ENCODE results near the gene ATF6.

ATF6 gene

DNA sequence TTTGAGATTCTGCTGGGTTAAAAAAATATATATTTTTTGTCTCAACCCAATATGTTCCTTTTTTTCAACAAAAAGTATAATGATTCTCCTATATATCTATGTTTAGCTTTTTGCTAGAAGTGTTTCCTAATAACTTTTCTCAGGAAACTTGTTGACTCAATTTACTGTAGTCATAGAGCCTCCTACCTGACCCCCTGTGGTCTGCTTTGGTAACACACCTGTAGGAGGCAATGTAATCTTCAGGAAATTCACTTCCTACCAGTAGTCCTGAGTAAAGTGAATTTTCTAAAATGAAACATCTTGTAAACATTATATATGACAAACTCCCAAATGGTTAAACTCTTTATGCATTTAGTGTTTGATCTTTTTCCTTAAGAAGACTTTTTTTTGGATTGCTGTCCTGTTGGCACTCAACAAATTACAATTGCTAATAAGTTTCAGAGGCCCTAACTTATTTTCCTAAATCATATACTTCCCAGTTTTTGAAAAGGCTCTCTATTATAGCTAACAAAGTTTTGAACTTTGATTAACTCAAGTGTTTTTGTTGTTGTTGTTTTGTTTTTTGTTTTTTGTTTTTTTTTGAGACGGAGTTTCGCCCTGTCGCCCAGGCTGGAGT, 139.3 kb downstream of the ATF6 start:
- TF ChIP-seq, protein P1, sequence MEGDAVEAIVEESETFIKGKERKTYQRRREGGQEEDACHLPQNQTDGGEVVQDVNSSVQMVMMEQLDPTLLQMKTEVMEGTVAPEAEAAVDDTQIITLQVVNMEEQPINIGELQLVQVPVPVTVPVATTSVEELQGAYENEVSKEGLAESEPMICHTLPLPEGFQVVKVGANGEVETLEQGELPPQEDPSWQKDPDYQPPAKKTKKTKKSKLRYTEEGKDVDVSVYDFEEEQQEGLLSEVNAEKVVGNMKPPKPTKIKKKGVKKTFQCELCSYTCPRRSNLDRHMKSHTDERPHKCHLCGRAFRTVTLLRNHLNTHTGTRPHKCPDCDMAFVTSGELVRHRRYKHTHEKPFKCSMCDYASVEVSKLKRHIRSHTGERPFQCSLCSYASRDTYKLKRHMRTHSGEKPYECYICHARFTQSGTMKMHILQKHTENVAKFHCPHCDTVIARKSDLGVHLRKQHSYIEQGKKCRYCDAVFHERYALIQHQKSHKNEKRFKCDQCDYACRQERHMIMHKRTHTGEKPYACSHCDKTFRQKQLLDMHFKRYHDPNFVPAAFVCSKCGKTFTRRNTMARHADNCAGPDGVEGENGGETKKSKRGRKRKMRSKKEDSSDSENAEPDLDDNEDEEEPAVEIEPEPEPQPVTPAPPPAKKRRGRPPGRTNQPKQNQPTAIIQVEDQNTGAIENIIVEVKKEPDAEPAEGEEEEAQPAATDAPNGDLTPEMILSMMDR (conservative IDR thresholded peaks at IDR 0.05; ENCODE audit: control insufficient read depth, insufficient read depth, low read depth, low read length), result peak; percentile 43
- H3K4me3 ChIP-seq (ENCODE audit: control insufficient read depth, low read depth, low read length), result no peak overlapping the region
- peak; percentile 47 for DNase-seq (ENCODE audit: low read depth)

DNA sequence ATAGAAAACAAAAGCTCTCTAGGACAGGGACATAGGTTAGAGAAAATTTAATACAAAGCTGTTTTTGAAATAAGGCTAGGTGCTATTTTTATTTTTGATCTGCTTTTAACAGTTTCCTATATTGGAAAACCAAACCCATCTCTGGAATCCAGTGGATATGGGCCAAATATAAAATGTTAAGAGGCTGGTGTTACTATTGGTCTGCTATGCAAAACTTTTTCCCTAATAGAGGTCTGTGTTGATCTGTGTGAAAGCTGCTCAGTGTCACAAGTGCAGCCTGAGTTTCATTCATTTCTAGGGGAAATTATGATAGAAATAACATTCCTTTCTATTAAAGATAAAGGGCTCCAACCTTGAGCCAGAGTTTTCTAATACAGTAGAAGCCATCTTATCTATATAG, 141.1 kb downstream of the ATF6 start:
- no peak overlapping the region for H3K4me3 ChIP-seq (ENCODE audit: control insufficient read depth, low read depth, low read length)
- no peak for DNase-seq (ENCODE audit: low read depth)
- TF ChIP-seq, protein P1 (conservative IDR thresholded peaks at IDR 0.05; ENCODE audit: control insufficient read depth, insufficient read depth, low read depth, low read length), result no peak

DNA sequence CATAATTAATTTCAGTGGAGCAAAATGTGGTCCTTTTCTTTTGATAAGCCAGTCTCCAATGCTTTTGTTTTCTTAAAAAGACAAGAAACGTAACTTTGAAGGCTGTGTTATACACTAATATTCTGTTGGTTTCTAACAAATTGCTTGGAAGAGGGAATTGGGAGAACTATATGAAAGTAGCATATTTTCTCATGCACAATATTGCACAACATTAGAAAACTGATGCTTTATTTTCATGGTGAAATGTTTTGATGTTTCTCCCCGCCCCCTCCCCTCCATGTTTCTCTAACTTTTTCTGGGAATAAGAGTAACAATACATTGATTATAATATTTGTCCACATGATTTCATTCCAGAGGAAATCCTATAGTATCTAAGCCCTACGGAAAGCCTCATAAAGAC, 142.1 kb downstream of the ATF6 start:
- no peak overlapping the region for H3K4me3 ChIP-seq (ENCODE audit: control insufficient read depth, low read depth, low read length)
- DNase-seq (ENCODE audit: low read depth), result no peak
- TF ChIP-seq, protein P1 (conservative IDR thresholded peaks at IDR 0.05; ENCODE audit: control insufficient read depth, insufficient read depth, low read depth, low read length), result no peak

DNA sequence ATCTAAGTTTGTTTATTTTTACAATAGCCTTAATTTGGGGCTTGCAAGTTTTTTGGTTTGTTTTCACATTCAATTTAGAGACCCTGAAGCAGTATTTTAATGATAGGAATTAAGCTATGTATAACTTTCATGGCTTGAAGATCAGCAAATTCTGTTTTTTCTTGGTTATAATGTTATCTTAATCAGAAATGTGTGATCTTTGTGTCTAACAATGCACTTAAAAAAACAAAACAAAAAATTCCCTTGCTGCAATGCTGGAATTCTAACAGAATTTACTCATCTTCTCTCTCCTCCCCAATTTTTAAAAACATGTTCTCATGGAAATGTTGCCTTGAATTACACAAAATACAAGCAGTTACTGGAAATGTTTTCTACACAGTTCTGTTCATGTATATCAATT, 144.5 kb downstream of the ATF6 start:
- DNase-seq (ENCODE audit: low read depth), result peak; percentile 19
- no peak overlapping the region for H3K4me3 ChIP-seq (ENCODE audit: control insufficient read depth, low read depth, low read length)
- TF ChIP-seq, protein P1 (conservative IDR thresholded peaks at IDR 0.05; ENCODE audit: control insufficient read depth, insufficient read depth, low read depth, low read length), result no peak

DNA sequence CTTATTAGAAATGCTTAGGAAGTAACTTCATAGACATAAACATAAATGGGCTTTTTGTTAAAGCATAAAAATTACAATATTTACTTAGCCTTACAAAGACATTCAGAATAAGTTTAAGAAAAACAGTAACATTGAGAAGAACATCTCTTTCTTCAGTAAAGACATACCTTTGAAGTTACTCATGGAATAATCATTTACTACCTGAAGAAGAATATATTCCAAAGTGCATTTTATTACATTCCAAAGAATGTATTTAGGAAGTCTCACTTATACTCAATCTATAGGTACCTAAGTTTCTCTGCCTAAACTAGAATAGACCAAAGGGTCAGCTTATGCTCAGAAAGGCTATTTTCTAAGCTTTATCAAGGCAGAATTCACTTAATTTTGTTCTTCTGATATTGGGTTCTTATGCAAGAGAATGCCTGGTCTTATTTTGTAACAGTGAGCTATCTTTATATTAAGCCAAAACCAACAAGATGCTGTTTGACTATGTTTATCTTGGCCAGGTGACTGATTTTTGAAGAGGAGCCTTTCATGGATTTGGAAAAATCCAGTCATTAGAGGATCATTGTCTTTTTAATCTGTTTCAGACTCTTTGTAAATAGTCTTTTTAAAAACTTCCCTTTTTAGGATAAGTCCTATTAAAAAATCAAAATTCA, 147.5 kb downstream of the ATF6 start:
- peak; percentile 81 for DNase-seq (ENCODE audit: low read depth)
- TF ChIP-seq, protein P1 (conservative IDR thresholded peaks at IDR 0.05; ENCODE audit: control insufficient read depth, insufficient read depth, low read depth, low read length), result no peak
- H3K4me3 ChIP-seq (ENCODE audit: control insufficient read depth, low read depth, low read length), result no peak overlapping the region

DNA sequence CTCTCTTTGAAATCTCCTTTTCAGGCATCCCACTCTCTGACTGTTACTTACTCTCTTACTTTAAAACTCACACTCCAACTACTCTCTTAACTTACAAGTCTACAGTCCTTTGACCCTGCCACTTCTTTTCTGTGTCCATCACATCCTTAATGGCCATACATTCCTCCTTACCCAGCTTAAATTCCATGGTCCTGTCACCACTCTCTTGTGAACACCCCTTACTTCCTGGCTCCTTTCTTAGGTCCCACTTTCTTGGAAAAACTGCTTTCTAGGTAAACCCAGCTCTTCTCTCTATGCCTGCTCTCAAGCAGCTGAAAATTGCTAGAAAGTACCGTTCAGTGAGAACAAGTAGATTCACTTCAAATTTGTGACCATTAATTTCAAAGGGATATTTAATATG, 148.5 kb downstream of the ATF6 start:
- H3K4me3 ChIP-seq (ENCODE audit: control insufficient read depth, low read depth, low read length), result no peak overlapping the region
- DNase-seq (ENCODE audit: low read depth), result no peak
- TF ChIP-seq, protein P1 (conservative IDR thresholded peaks at IDR 0.05; ENCODE audit: control insufficient read depth, insufficient read depth, low read depth, low read length), result no peak
